H1 (cell line): Measurements from ENCODE around the gene EPHA2. TPM values are rescaled to one million over a fixed set of nuclear protein-coding genes. Genes with fewer than 3 reads are reported as not detected.

Source experiments
- CTCF ChIA-PET: fragments of 300-600 bp; sonication (Branson Sonifier 250); formaldehyde crosslinking; loops from one replicate; lab custom pipeline; 2021; ENCODE audit not compliant: partially characterized antibody; lab: Charles Lee
- POLR2A ChIA-PET: fragments of 300-600 bp; sonication (Branson Sonifier 250); formaldehyde crosslinking; loops from one replicate; lab custom pipeline; 2021; ENCODE audit warnings: inconsistent platforms; ENCODE audit not compliant: partially characterized antibody; lab: Charles Lee
- DNase-seq, 2 experiments: peaks; one replicate each; pipeline versions ENCODE4 v3.0.0 to v3.0.0-alpha.2; 2010 to 2022; ENCODE audit warnings: low spot score in 2 of 2, low read depth in 1 of 2, mixed read lengths in 1 of 2
- FAIRE-seq: peaks from 2 replicates; lab custom pipeline; 2011; peaks lifted over from hg19 to GRCh38; lab: Jason Lieb, UNC
- H2AFZ ChIP-seq: 2 replicates; pipeline ENCODE4 v1.8.1; 2012; ENCODE audit warnings: low read length, inconsistent platforms
- H2AK5ac ChIP-seq: 2 replicates; pipeline ENCODE4 v1.6.1; 2013; ENCODE audit warnings: low read depth, low read length
- H2BK120ac ChIP-seq: replicated peaks from 2 replicates; pipeline ENCODE3; 2013; ENCODE audit warnings: low read depth, low read length, inconsistent platforms
- H2BK12ac ChIP-seq: 2 replicates; pipeline ENCODE4 v1.6.1; 2013; ENCODE audit warnings: low read depth, low read length
- H2BK15ac ChIP-seq: 2 replicates; pipeline ENCODE4 v1.6.1; 2013; ENCODE audit warnings: low read length
- H2BK20ac ChIP-seq: 2 replicates; pipeline ENCODE4 v1.6.1; 2013; ENCODE audit warnings: low read length
- H2BK5ac ChIP-seq: 2 replicates; pipeline ENCODE4 v1.6.1; 2013; ENCODE audit warnings: low read depth, low read length
- H3K14ac ChIP-seq: 2 replicates; pipeline ENCODE4 v1.6.1; 2013; ENCODE audit warnings: inconsistent platforms; ENCODE audit not compliant: insufficient read length
- H3K18ac ChIP-seq: 2 replicates; pipeline ENCODE4 v1.6.1; 2013; ENCODE audit warnings: low read length; ENCODE audit errors: extremely low read depth
- H3K23ac ChIP-seq: 2 replicates; pipeline ENCODE4 v1.6.1; 2013; ENCODE audit warnings: inconsistent platforms; ENCODE audit not compliant: insufficient read length
- H3K23me2 ChIP-seq: 2 replicates; pipeline ENCODE4 v1.6.1; 2013; ENCODE audit warnings: low read depth, low read length
- H3K27ac ChIP-seq: 2 replicates; pipeline ENCODE4 v1.6.1; 2011; ENCODE audit warnings: low read depth, low read length, inconsistent platforms
- H3K27me3 ChIP-seq, 4 experiments: replicated peaks in 1 of 4; 1 replicate in 1 of 4; 2 replicates in 3 of 4; pipeline versions ENCODE4 v1.6.1 to v1.8.1; 2011 to 2013; ENCODE audit warnings: low read length in 3 of 4, mild to moderate bottlenecking in 3 of 4, inconsistent platforms in 2 of 4, mixed read lengths in 2 of 4, moderate library complexity in 1 of 4; ENCODE audit not compliant: control insufficient read depth in 3 of 4, insufficient read depth in 3 of 4; ENCODE audit errors: extremely low read depth in 1 of 4
- H3K36me3 ChIP-seq, 4 experiments: 2 replicates each; pipeline versions ENCODE4 v1.6.1 to v1.8.1; 2011 to 2013; ENCODE audit warnings: mild to moderate bottlenecking in 4 of 4, low read length in 3 of 4, moderate library complexity in 2 of 4, control low read depth in 1 of 4, inconsistent platforms in 1 of 4; ENCODE audit not compliant: insufficient read depth in 4 of 4, control insufficient read depth in 2 of 4
- H3K4ac ChIP-seq: replicated peaks from 2 replicates; pipeline ENCODE3; 2013; ENCODE audit warnings: low read length, low read depth, mixed read lengths, inconsistent platforms; ENCODE audit not compliant: insufficient read length
- H3K4me1 ChIP-seq, 4 experiments: replicated peaks in 1 of 4; 1 replicate in 1 of 4; 2 replicates in 3 of 4; pipeline versions ENCODE4 v1.6.1 to v1.8.1; 2011 to 2013; ENCODE audit warnings: low read length in 3 of 4, inconsistent platforms in 2 of 4, mixed read lengths in 1 of 4; ENCODE audit not compliant: insufficient read depth in 4 of 4, control insufficient read depth in 3 of 4
- H3K4me2 ChIP-seq, 2 experiments: 2 replicates each; pipeline versions ENCODE4 v1.6.1 to v1.8.1; 2011 to 2013; ENCODE audit warnings: low read depth in 2 of 2, low read length in 2 of 2, control low read depth in 1 of 2, inconsistent platforms in 1 of 2, mild to moderate bottlenecking in 1 of 2; ENCODE audit not compliant: insufficient read depth in 1 of 2
- H3K4me3 ChIP-seq, 4 experiments: fragments of 200-600, 300-600 bp in 1 of 4; sonication (generic), shearing (Covaris generic), sonication (Bioruptor Twin) in 1 of 4; 2 replicates each; pipeline versions ENCODE4 v1.5.1 to v1.8.1; 2011 to 2016; ENCODE audit warnings: low read length in 4 of 4, low read depth in 3 of 4, control low read depth in 2 of 4, inconsistent platforms in 2 of 4, mild to moderate bottlenecking in 2 of 4, mixed read lengths in 1 of 4, moderate library complexity in 1 of 4; ENCODE audit not compliant: insufficient read depth in 2 of 4; ENCODE audit errors: extremely low read depth in 1 of 4
- H3K56ac ChIP-seq: replicated peaks from 2 replicates; pipeline ENCODE3; 2013; ENCODE audit warnings: low read depth, mild to moderate bottlenecking, mixed read lengths, low read length, inconsistent platforms; ENCODE audit not compliant: insufficient read length
- H3K79me1 ChIP-seq: 2 replicates; pipeline ENCODE4 v1.6.1; 2013; ENCODE audit warnings: low read depth, low read length, control low read depth
- H3K79me2 ChIP-seq, 2 experiments: 2 replicates each; pipeline versions ENCODE4 v1.6.1 to v1.8.1; 2012 to 2013; ENCODE audit warnings: low read length in 2 of 2, mild to moderate bottlenecking in 2 of 2, inconsistent platforms in 1 of 2; ENCODE audit not compliant: insufficient read depth in 2 of 2, control insufficient read depth in 1 of 2
- H3K9ac ChIP-seq, 4 experiments: replicated peaks in 1 of 4; 1 replicate in 1 of 4; 2 replicates in 3 of 4; pipeline versions ENCODE4 v1.6.1 to v1.8.1; 2011 to 2013; ENCODE audit warnings: low read depth in 3 of 4, low read length in 3 of 4, control low read depth in 2 of 4, mild to moderate bottlenecking in 2 of 4, moderate library complexity in 2 of 4, inconsistent platforms in 1 of 4; ENCODE audit errors: extremely low read depth in 1 of 4
- H3K9me3 ChIP-seq, 2 experiments: 2 replicates each; pipeline versions ENCODE4 v1.6.1 to v1.8.1; 2012 to 2013; ENCODE audit warnings: mild to moderate bottlenecking in 2 of 2, moderate library complexity in 2 of 2, control low read depth in 1 of 2, inconsistent platforms in 1 of 2, low read depth in 1 of 2, low read length in 1 of 2, mixed read lengths in 1 of 2; ENCODE audit not compliant: insufficient read depth in 2 of 2
- H4K20me1 ChIP-seq, 2 experiments: replicated peaks in 1 of 2; 2 replicates each; pipeline versions ENCODE3 to v1.8.1; 2011 to 2013; ENCODE audit warnings: inconsistent platforms in 2 of 2, low read length in 2 of 2, mild to moderate bottlenecking in 1 of 2; ENCODE audit not compliant: insufficient read depth in 2 of 2, control insufficient read depth in 1 of 2
- H4K5ac ChIP-seq: 2 replicates; pipeline ENCODE4 v1.6.1; 2013; ENCODE audit warnings: low read length, low read depth, mixed read lengths, inconsistent platforms; ENCODE audit not compliant: insufficient read length
- H4K8ac ChIP-seq: 2 replicates; pipeline ENCODE4 v1.8.0; 2013; ENCODE audit warnings: mild to moderate bottlenecking, moderate library complexity, low read length, inconsistent platforms; ENCODE audit not compliant: insufficient read depth; ENCODE audit errors: extremely low read depth
- H4K91ac ChIP-seq: replicated peaks from 2 replicates; pipeline ENCODE3; 2013; ENCODE audit warnings: low read length, mixed read lengths, inconsistent platforms; ENCODE audit not compliant: insufficient read length
- BCL11A ChIP-seq, 2 experiments: IDR thresholded peaks; one replicate each; pipeline ENCODE4 v1.6.1; 2011; ENCODE audit warnings: low read depth in 2 of 2, low read length in 2 of 2, mild to moderate bottlenecking in 2 of 2
- BRCA1 ChIP-seq: IDR thresholded peaks from 2 replicates; pipeline ENCODE4 v1.6.1; 2012; ENCODE audit warnings: low read depth, low read length, improper control_type of control experiment
- WGBS, 2 experiments: shearing (Covaris generic) in 1 of 2; methylation state at CpG; one replicate each; pipeline versions ENCODE4 v1.1.6 to v1.1.7; 2013 to 2015; ENCODE audit warnings: low lambda C conversion rate in 2 of 2, mixed read lengths in 2 of 2, inconsistent platforms in 1 of 2, low coverage in 1 of 2, missing lambda C conversion rate in 1 of 2; ENCODE audit not compliant: insufficient replicate concordance in 2 of 2, insufficient coverage in 1 of 2, insufficient read length in 1 of 2; ENCODE audit errors: extremely low coverage in 1 of 2, missing lambda C conversion rate in 1 of 2; 5-methylcytosine and 5-hydroxymethylcytosine counted together
- polyA plus RNA-seq, 7 experiments: library from polyadenylated mRNA; depleted of rRNA in 3 of 7; stranded (reverse) in 5 of 7; unstranded in 2 of 7; fragments of >200 nt in 5 of 7; fragments of 200-250 nt in 2 of 7; gene quantifications; 1 replicate in 5 of 7; 2 replicates in 1 of 7; 4 replicates in 1 of 7; pipeline versions ENCODE4 v1.2.1 to v1.2.3, GENCODE V29; 2011 to 2013; ENCODE audit warnings: missing spikeins in 2 of 7, mixed read lengths in 2 of 7
- total RNA-seq: library from RNA; stranded (reverse); fragmentation: NEBNext Ultra II Directional; extraction: Animal tissue kit (Norgen Biotek cat#: 25700); gene quantifications from 2 replicates; pipeline ENCODE4 v1.2.1, GENCODE V29; 2021

EPHA2 gene
- total and polyA plus RNA-seq, 2 of the 8 experiments (the other 6 are each of a cell fraction or from before 2014, with no cell fraction given) = 26.8 to 33.6 TPM

GRCh38 chr1:16101623-16102022, 54.2 kb downstream of the EPHA2 start:
- Histone ChIP-seq H3K9me3 (peaks cover 6 to 8% of the 10 kb centered on the region in 2 experiments), H4K20me1 (no peaks in the 10 kb centered on the region), H3K14ac (no peak overlapping the region), H3K4ac (no peak overlapping the region), H3K4me2 (no peak overlapping the region), H4K91ac (no peak overlapping the region), H3K27me3 (no peaks in the 10 kb centered on the region; a peak in 1 of 7 replicates), H3K18ac (no peak overlapping the region), H3K4me3 (no peak overlapping the region), H2BK20ac (no peak overlapping the region), H2AFZ (no peak overlapping the region), H3K27ac (no peak overlapping the region), H3K4me1 (no peaks in the 10 kb centered on the region; a peak in 1 of 7 replicates), H3K79me1 (no peaks in the 10 kb centered on the region), H3K36me3 (no peaks in the 10 kb centered on the region), H2BK5ac (no peak overlapping the region), H2BK15ac (no peak overlapping the region), H4K8ac (no peak overlapping the region), H3K79me2 (no peaks in the 10 kb centered on the region), H2AK5ac (no peak overlapping the region), H3K9ac (no peak overlapping the region), H2BK120ac (no peak overlapping the region), H4K5ac (no peak overlapping the region), H3K23ac (no peak overlapping the region), H2BK12ac (no peak overlapping the region), H3K23me2 (no peaks in the 10 kb centered on the region; the same call in 1 of the 2 replicates), H3K56ac (no peak overlapping the region)
- POLR2A ChIA-PET = interaction anchor here (1.4 kb wide), 1 partner anchor 11 kb away, joined by 4 read pairs; no protein-coding TSS in a partner anchor
- WGBS, 2 experiments = 93% methylated on average over 9 of the region's 9 CpGs; no CpG with 5 or more reads in 1 of the 2 experiments
- FAIRE-seq (no peak), DNase-seq (no peak)
- no peak for TF ChIP-seq BRCA1
- TF ChIP-seq BCL11A (IDR thresholded peaks at IDR 0.05; ENCODE audit: low read depth in 2 of 2, low read length in 2 of 2) = no peak
- CTCF ChIA-PET = interaction anchor here (1.3 to 31.3 kb wide), 4 partner anchors 8 to 23 kb away, joined by 3 to 522 read pairs (median 6); partner anchors contain the start of gene FAM131C
